ENCODE measurements around the gene COG1.

The COG1 gene

DNA sequence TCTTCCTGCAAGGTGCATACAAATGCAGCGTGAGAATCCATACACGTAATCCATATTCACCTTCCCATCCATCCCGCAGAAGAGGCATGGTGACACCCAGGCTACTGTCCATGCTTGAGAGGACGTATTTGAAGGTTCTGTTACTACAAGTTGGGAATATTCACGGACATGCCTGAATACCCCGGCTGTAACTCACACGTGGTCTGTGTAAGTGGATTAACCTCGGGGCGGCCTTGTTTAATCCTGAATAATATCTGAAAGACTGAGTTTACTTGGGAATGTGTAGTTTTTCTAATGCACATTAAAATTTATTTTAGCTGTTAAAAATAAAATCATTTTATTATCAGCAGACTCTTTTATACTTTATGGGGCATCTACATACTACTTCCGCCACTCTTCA lies 55.7 kb downstream of the COG1 start:
- ATAC-seq (ENCODE audit: insufficient read depth, low read depth) (no peak), DNase-seq (no peak)
- Histone ChIP-seq H4K20me1 (ENCODE audit: insufficient read depth, low read length) (no peaks in the 10 kb centered on the region), H3K9ac (ENCODE audit: low read depth, low read length) (no peak overlapping the region), H3K27me3 (ENCODE audit: insufficient read depth, low read length, poor library complexity) (no peaks in the 10 kb centered on the region), H3K4me1 (ENCODE audit: insufficient read depth, low read length) (no peaks in the 10 kb centered on the region), H3K4me2 (ENCODE audit: insufficient read depth, low read length) (no peak overlapping the region), H3K79me2 (ENCODE audit: insufficient read depth, low read length) (no peaks in the 10 kb centered on the region), H3K27ac (ENCODE audit: low read length) (no peak overlapping the region), H3K4me3 (ENCODE audit: low read depth in 1 of 2, low read length in 2 of 2) (no peak overlapping the region), H3K36me3 (ENCODE audit: insufficient read depth, low read length) (peaks cover 41% of the 10 kb centered on the region), H3K9me3 (ENCODE audit: insufficient read depth, low read length, severe bottlenecking) (no peaks in the 10 kb centered on the region), H2AFZ (ENCODE audit: low read depth, low read length) (no peak overlapping the region)
- TF ChIP-seq CTCF (IDR thresholded peaks at IDR 0.05; ENCODE audit: borderline replicate concordance, extremely low read depth, low read length, poor library complexity, severe bottlenecking) (no peak), EZH2 (IDR thresholded peaks at IDR 0.05; ENCODE audit: borderline replicate concordance, low read depth, low read length, severe bottlenecking) (no peak)

DNA sequence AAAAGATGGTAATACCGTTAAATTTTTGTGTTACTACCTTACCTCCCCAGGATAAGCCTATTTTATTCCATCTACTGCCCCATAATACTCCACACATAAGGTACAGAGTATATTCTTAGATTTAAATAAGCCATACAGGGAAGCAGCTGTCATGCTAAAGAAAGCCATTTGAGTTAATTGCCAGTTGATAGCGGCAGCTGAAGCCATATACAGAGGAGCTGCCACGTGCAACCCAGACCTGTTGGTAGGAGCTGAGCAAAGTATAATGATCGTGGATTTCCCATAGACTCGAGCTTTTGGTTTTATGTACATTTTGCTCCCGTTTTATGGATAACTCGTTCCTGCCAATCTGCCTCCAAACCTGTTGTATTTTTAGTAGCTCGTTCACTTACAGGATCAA lies 56.8 kb downstream of the COG1 start:
- Histone ChIP-seq H3K27ac (ENCODE audit: low read length) (no peak overlapping the region), H2AFZ (ENCODE audit: low read depth, low read length) (no peak overlapping the region), H3K79me2 (ENCODE audit: insufficient read depth, low read length) (no peaks in the 10 kb centered on the region), H3K36me3 (ENCODE audit: insufficient read depth, low read length) (peaks cover 38% of the 10 kb centered on the region), H3K9ac (ENCODE audit: low read depth, low read length) (no peak overlapping the region), H3K9me3 (ENCODE audit: insufficient read depth, low read length, severe bottlenecking) (no peaks in the 10 kb centered on the region), H3K4me2 (ENCODE audit: insufficient read depth, low read length) (no peak overlapping the region), H3K4me3 (ENCODE audit: low read depth in 1 of 2, low read length in 2 of 2) (no peak overlapping the region), H3K27me3 (ENCODE audit: insufficient read depth, low read length, poor library complexity) (no peaks in the 10 kb centered on the region), H3K4me1 (ENCODE audit: insufficient read depth, low read length) (no peaks in the 10 kb centered on the region), H4K20me1 (ENCODE audit: insufficient read depth, low read length) (no peaks in the 10 kb centered on the region)
- ATAC-seq (ENCODE audit: insufficient read depth, low read depth) (no peak), DNase-seq (no peak)
- TF ChIP-seq EZH2 (IDR thresholded peaks at IDR 0.05; ENCODE audit: borderline replicate concordance, low read depth, low read length, severe bottlenecking) (no peak), CTCF (IDR thresholded peaks at IDR 0.05; ENCODE audit: borderline replicate concordance, extremely low read depth, low read length, poor library complexity, severe bottlenecking) (no peak)

DNA sequence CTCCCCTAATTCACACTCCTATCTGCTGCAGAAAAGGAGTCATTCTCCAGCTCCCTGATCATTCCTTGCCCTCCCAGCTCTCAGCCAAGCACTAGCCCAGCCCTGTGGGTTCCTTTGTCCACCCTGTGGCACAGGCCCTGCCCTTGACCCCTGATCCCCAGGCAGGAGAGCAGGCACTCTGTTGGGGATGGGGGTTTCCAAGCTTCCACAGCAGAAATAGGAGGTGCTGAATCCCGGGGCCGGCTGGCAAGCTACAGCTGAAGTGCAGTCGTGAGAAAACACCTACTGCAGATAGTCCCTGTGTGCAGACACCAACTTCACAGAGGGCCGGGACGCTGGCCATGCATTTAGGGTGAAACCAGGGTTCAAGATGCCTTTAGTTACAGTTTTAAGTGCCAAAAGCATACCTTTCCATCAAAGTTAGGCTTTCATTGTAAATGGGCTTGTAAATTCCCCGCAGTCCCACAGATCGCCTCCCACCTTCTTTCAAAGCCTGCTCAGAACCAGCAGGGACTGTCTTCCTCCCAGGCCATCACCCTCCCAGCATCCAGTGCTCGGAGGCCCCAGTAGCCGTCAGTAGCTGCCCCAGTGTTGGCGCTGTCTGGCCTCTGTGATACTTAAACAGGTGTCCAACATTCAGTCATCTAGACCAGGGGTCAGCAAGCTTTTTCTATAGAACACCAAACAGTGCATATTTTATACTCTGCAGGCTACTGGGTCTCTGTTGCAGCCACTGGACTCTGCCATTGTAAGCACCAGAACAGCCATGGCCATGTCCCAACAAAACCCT lies 58.2 kb downstream of the COG1 start:
- no peaks in the 10 kb centered on the region for H4K20me1 ChIP-seq (ENCODE audit: insufficient read depth, low read length)
- no peaks in the 10 kb centered on the region for H3K4me1 ChIP-seq (ENCODE audit: insufficient read depth, low read length)
- no peak overlapping the region for H2AFZ ChIP-seq (ENCODE audit: low read depth, low read length)
- H3K4me3 ChIP-seq (ENCODE audit: low read depth in 1 of 2, low read length in 2 of 2): no peak overlapping the region
- DNase-seq (no peak), ATAC-seq (ENCODE audit: insufficient read depth, low read depth) (no peak)
- H3K36me3 ChIP-seq (ENCODE audit: insufficient read depth, low read length): peaks cover 26% of the 10 kb centered on the region
- TF ChIP-seq EZH2 (IDR thresholded peaks at IDR 0.05; ENCODE audit: borderline replicate concordance, low read depth, low read length, severe bottlenecking): no peak
- H3K79me2 ChIP-seq (ENCODE audit: insufficient read depth, low read length): no peaks in the 10 kb centered on the region
- no peak overlapping the region for H3K27ac ChIP-seq (ENCODE audit: low read length)
- H3K4me2 ChIP-seq (ENCODE audit: insufficient read depth, low read length): no peak overlapping the region
- H3K9ac ChIP-seq (ENCODE audit: low read depth, low read length): no peak overlapping the region
- no peaks in the 10 kb centered on the region for H3K27me3 ChIP-seq (ENCODE audit: insufficient read depth, low read length, poor library complexity)
- no peaks in the 10 kb centered on the region for H3K9me3 ChIP-seq (ENCODE audit: insufficient read depth, low read length, severe bottlenecking)

DNA sequence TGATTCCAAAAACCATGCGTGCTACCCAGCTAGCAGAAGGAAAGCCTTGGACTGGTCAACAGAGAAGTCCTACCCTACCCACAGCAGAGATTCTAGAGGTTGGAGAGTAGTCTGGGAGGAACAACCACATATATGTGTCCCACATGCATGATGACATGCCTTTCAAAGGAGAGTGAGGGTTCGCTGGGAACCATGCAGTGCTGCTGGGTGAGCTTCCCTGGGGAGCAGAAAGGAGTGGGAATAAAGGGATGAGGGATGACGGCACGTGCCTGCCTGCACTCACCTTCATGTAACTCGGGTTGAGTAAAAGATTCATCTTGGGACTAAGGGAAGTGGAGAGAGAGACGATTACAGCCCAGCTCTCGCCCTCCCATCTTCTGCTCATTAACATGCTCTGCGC lies 59.0 kb downstream of the COG1 start:
- no peak overlapping the region for H3K4me3 ChIP-seq (ENCODE audit: low read depth in 1 of 2, low read length in 2 of 2)
- no peak overlapping the region for H3K9ac ChIP-seq (ENCODE audit: low read depth, low read length)
- no peaks in the 10 kb centered on the region for H3K9me3 ChIP-seq (ENCODE audit: insufficient read depth, low read length, severe bottlenecking)
- H4K20me1 ChIP-seq (ENCODE audit: insufficient read depth, low read length): no peaks in the 10 kb centered on the region
- peaks cover 18% of the 10 kb centered on the region for H3K36me3 ChIP-seq (ENCODE audit: insufficient read depth, low read length)
- H2AFZ ChIP-seq (ENCODE audit: low read depth, low read length): no peak overlapping the region
- DNase-seq (no peak), ATAC-seq (ENCODE audit: insufficient read depth, low read depth) (no peak)
- TF ChIP-seq EZH2 (IDR thresholded peaks at IDR 0.05; ENCODE audit: borderline replicate concordance, low read depth, low read length, severe bottlenecking) (no peak), CTCF (IDR thresholded peaks at IDR 0.05; ENCODE audit: borderline replicate concordance, extremely low read depth, low read length, poor library complexity, severe bottlenecking) (no peak)
- H3K4me1 ChIP-seq (ENCODE audit: insufficient read depth, low read length): no peaks in the 10 kb centered on the region
- H3K27me3 ChIP-seq (ENCODE audit: insufficient read depth, low read length, poor library complexity): no peaks in the 10 kb centered on the region
- H3K4me2 ChIP-seq (ENCODE audit: insufficient read depth, low read length): no peak overlapping the region
- no peaks in the 10 kb centered on the region for H3K79me2 ChIP-seq (ENCODE audit: insufficient read depth, low read length)
- no peak overlapping the region for H3K27ac ChIP-seq (ENCODE audit: low read length)

All from DND-41 (cell line).